Measurements from ENCODE around the gene HDDC3. TPM values are rescaled to one million over a fixed set of nuclear protein-coding genes. Genes with fewer than 3 reads are reported as not detected.

Gene HDDC3
- total and polyA plus RNA-seq, 2 experiments from 2014 or later, result 9.7 to 11.1 TPM

DNA sequence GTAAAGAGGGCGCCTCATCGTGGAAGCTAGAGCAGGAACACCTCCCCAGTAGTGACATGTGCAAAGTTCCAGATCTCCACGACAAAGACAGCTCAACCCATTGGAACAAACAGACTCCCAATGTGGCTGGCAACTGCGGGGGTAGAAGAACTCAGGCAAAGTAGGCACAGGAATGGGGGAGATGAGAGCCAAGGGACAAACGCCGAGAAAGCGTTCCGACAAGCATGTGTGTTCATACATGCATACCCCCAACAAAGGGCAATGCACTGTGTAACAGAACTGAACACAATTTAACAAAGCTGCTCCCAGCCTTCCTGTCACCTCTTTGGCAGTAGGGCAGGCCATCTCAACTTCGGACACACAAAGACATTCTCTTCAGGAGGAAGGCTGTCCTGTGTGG is 33.9 kb upstream of the HDDC3 start:
- no peak overlapping the region for H3K27ac ChIP-seq
- no peaks in the 10 kb centered on the region for H3K9me3 ChIP-seq (ENCODE audit: low read depth)
- H3K4me3 ChIP-seq, result no peak overlapping the region
- H3K4me2 ChIP-seq (ENCODE audit: unreplicated experiment), result no peak overlapping the region
- TF ChIP-seq EZH2 (IDR thresholded peaks at IDR 0.05; ENCODE audit: insufficient read depth, poor library complexity, severe bottlenecking) (no peak), EZH2phosphoT487 (IDR thresholded peaks at IDR 0.05; ENCODE audit: insufficient read depth, low read depth) (no peak)
- DNase-seq, result no peak
- H3K9me2 ChIP-seq (ENCODE audit: insufficient read depth), result no peaks in the 10 kb centered on the region
- in situ Hi-C loops (cut with MboI), result no loop called here
- H3K79me2 ChIP-seq (ENCODE audit: insufficient read depth), result no peaks in the 10 kb centered on the region
- WGBS, 2 experiments (ENCODE audit: low coverage in 1 of 2, low lambda C conversion rate in 2 of 2, missing lambda C conversion rate in 2 of 2), result 84 to 86% methylated on average over 9 of the region's 9 CpGs
- 0 out of 2 replicates have a peak, but pooled peaks cover 7% of the 10 kb centered on the region for H3F3A ChIP-seq (ENCODE audit: insufficient read depth)
- H3K36me3 ChIP-seq (ENCODE audit: low read depth), result peaks cover 6% of the 10 kb centered on the region; the same call in 1 of the 2 replicates
- no peaks in the 10 kb centered on the region for H4K20me1 ChIP-seq (ENCODE audit: insufficient read depth)
- H3K4me1 ChIP-seq (ENCODE audit: insufficient read depth), result no peaks in the 10 kb centered on the region
- H3K9ac ChIP-seq, result no peak overlapping the region
- no peak overlapping the region for H2AFZ ChIP-seq
- H3K27me3 ChIP-seq (replicated peaks; ENCODE audit: insufficient read depth), result no peaks in the 10 kb centered on the region

DNA sequence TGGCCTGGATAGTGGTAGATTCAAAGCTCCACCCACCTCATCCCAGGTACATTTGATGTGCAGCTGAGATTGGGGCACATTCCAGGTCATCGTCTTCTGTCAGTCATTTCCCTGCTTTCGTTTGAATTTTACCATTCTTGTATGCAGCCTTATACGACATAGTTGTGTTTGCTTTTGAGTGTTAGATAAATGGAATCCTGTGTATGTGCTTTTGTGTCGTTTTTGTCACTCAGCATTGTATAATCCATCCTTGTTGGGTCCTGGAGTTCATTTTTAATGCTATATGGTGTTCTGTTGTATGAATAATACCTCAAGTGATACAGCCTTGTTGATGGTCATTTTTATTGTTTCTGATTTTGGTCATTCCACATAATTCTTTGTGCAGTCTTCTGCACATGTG is 29.7 kb upstream of the HDDC3 start:
- Histone ChIP-seq H3K27me3 (replicated peaks; ENCODE audit: insufficient read depth) (no peaks in the 10 kb centered on the region), H3F3A (ENCODE audit: insufficient read depth) (0 out of 2 replicates have a peak, but pooled peaks cover 7% of the 10 kb centered on the region), H4K20me1 (ENCODE audit: insufficient read depth) (no peaks in the 10 kb centered on the region), H3K9ac (no peak overlapping the region), H3K9me2 (ENCODE audit: insufficient read depth) (no peaks in the 10 kb centered on the region), H3K27ac (no peak overlapping the region), H3K9me3 (ENCODE audit: low read depth) (no peaks in the 10 kb centered on the region), H3K4me1 (ENCODE audit: insufficient read depth) (0 out of 2 replicates have a peak, but pooled peaks cover 7% of the 10 kb centered on the region), H3K4me3 (no peak overlapping the region), H3K79me2 (ENCODE audit: insufficient read depth) (no peaks in the 10 kb centered on the region), H3K4me2 (ENCODE audit: unreplicated experiment) (no peak overlapping the region), H2AFZ (no peak overlapping the region), H3K36me3 (ENCODE audit: low read depth) (peaks cover 6% of the 10 kb centered on the region; the same call in 1 of the 2 replicates)
- no peak for TF ChIP-seq EZH2 (IDR thresholded peaks at IDR 0.05; ENCODE audit: insufficient read depth, poor library complexity, severe bottlenecking)
- no peak for TF ChIP-seq EZH2phosphoT487 (IDR thresholded peaks at IDR 0.05; ENCODE audit: insufficient read depth, low read depth)
- 80 to 83% methylated on average over 4 of the region's 4 CpGs for WGBS, 2 experiments (ENCODE audit: low coverage in 1 of 2, low lambda C conversion rate in 2 of 2, missing lambda C conversion rate in 2 of 2)
- no peak for DNase-seq
- in situ Hi-C loops (cut with MboI), result no loop called here

DNA sequence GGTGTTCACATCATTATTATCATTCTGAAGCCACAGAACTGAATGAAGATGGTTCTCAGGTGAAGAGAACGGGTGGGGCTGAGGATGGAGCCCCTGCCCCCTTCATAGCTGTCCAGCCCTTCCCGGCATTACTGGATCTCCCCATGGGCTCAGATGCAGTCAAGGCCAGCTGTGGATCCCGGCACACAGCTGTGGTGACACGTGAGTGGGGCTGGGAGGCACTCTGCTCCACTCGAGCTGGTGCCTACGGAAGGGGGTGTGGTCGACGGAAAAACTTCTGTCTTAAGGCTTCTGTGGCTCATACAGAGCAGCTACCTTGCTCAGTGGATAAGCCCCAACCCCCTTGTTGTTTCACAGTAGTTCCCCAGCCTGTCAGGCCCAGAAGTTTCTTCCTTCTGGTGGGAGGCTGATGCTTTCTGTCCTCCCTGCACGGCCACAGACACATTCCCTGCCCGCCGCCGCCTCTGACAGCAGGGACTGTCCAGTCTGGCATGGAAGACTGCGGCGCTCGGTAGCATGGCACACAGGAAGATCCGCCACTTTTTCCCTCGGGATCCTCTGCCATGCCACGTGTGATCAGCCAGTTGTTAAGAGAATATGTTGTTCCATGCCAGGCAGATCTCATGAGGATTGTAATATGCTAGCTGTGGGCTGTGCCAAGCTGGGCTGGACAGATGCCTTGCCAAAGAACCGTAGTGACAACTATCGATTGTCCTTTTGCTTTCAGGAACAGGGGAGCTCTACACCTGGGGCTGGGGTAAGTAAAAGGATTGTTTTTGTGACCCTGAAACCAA is 28.1 kb upstream of the HDDC3 start:
- Histone ChIP-seq H3K9ac (no peak overlapping the region), H3K9me3 (ENCODE audit: low read depth) (no peaks in the 10 kb centered on the region), H3K79me2 (ENCODE audit: insufficient read depth) (no peaks in the 10 kb centered on the region), H3K4me3 (no peak overlapping the region), H3F3A (ENCODE audit: insufficient read depth) (0 out of 2 replicates have a peak, but pooled peaks cover 7% of the 10 kb centered on the region), H2AFZ (no peak overlapping the region), H3K36me3 (ENCODE audit: low read depth) (peaks cover 3% of the 10 kb centered on the region; the same call in 1 of the 2 replicates), H3K4me1 (ENCODE audit: insufficient read depth) (peaks cover 9% of the 10 kb centered on the region; the same call in 1 of the 2 replicates), H3K4me2 (ENCODE audit: unreplicated experiment) (no peak overlapping the region), H3K9me2 (ENCODE audit: insufficient read depth) (no peaks in the 10 kb centered on the region), H3K27ac (no peak overlapping the region), H4K20me1 (ENCODE audit: insufficient read depth) (no peaks in the 10 kb centered on the region), H3K27me3 (replicated peaks; ENCODE audit: insufficient read depth) (no peaks in the 10 kb centered on the region)
- DNase-seq, result peak; percentile 7
- WGBS, 2 experiments (ENCODE audit: low coverage in 1 of 2, low lambda C conversion rate in 2 of 2, missing lambda C conversion rate in 2 of 2), result 44 to 47% methylated on average over 20 of the region's 20 CpGs
- TF ChIP-seq EZH2phosphoT487 (IDR thresholded peaks at IDR 0.05; ENCODE audit: insufficient read depth, low read depth), result no peak
- TF ChIP-seq EZH2 (IDR thresholded peaks at IDR 0.05; ENCODE audit: insufficient read depth, poor library complexity, severe bottlenecking), result no peak
- in situ Hi-C loops (cut with MboI), result no loop called here

DNA sequence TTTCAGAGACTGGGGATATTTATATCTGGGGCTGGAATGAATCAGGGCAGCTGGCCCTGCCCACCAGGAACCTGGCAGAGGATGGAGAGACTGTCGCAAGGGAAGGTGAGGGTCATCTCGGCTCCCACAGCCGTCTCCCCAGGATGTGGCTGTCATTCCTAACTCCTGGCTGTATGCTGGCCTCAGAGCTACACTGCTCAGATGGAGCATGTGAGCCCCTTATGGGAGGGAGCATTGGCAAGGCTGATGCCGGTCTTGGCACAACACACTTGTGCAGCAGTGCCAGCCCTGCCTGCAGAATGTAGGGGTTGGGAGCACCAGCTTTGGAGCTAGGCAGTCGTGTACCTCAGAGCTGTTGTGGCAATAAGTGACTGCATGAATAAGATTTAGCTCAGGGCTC is 27.5 kb upstream of the HDDC3 start:
- Histone ChIP-seq H3K9me2 (ENCODE audit: insufficient read depth) (no peaks in the 10 kb centered on the region), H3K4me1 (ENCODE audit: insufficient read depth) (peaks cover 12% of the 10 kb centered on the region; the same call in 1 of the 2 replicates), H3K27me3 (replicated peaks; ENCODE audit: insufficient read depth) (no peaks in the 10 kb centered on the region), H3K9me3 (ENCODE audit: low read depth) (no peaks in the 10 kb centered on the region), H4K20me1 (ENCODE audit: insufficient read depth) (no peaks in the 10 kb centered on the region), H3K79me2 (ENCODE audit: insufficient read depth) (no peaks in the 10 kb centered on the region), H3K9ac (no peak overlapping the region), H3K4me2 (ENCODE audit: unreplicated experiment) (no peak overlapping the region), H3F3A (ENCODE audit: insufficient read depth) (0 out of 2 replicates have a peak, but pooled peaks cover 7% of the 10 kb centered on the region), H3K27ac (no peak overlapping the region), H3K36me3 (ENCODE audit: low read depth) (peaks cover 3% of the 10 kb centered on the region; the same call in 1 of the 2 replicates), H3K4me3 (no peak overlapping the region), H2AFZ (no peak overlapping the region)
- in situ Hi-C loops (cut with MboI), result no loop called here
- DNase-seq, result peak; percentile 58
- WGBS, 2 experiments (ENCODE audit: low coverage in 1 of 2, low lambda C conversion rate in 2 of 2, missing lambda C conversion rate in 2 of 2), result 43 to 48% methylated on average over 5 of the region's 5 CpGs
- TF ChIP-seq EZH2phosphoT487 (IDR thresholded peaks at IDR 0.05; ENCODE audit: insufficient read depth, low read depth) (no peak), EZH2 (IDR thresholded peaks at IDR 0.05; ENCODE audit: insufficient read depth, poor library complexity, severe bottlenecking) (no peak)
